HG03439 (cell line): ENCODE results near the gene MMP24.
"Not testable (repeated sequence)": the region's sequence is repeated elsewhere in the genome, so short reads cannot be mapped to it uniquely, and the experiment has no call there.

Experiments used
- ATAC-seq: cut with Tn5 transposase; IDR thresholded peaks from one replicate; pipeline ENCODE4 v1.9.1; 2021; ENCODE audit warnings: mild to moderate bottlenecking, moderate library complexity; ENCODE audit not compliant: unreplicated experiment

MMP24 gene

GRCh38 chr20:35254448-35254999 lies 28.0 kb downstream of the MMP24 start:
- ATAC-seq, result no peak

- ATAC-seq, result no peak
These were observed 30.9 kb downstream of the MMP24 start for GRCh38 chr20:35257175-35257909.

- ATAC-seq, result no peak
These were observed 33.9 kb downstream of the MMP24 start for GRCh38 chr20:35260426-35260825.

- not testable (repeated sequence) for ATAC-seq
These were observed 35.8 kb downstream of the MMP24 start for GRCh38 chr20:35262321-35262720.

- ATAC-seq, result not testable (repeated sequence)
These were observed 36.4 kb downstream of the MMP24 start for GRCh38 chr20:35262731-35263531.

- ATAC-seq, result no peak
These were observed 37.2 kb downstream of the MMP24 start for GRCh38 chr20:35263532-35264341.

GRCh38 chr20:35264755-35265154 lies 38.3 kb downstream of the MMP24 start:
- no peak for ATAC-seq

GRCh38 chr20:35267092-35267491 lies 40.6 kb downstream of the MMP24 start:
- no peak for ATAC-seq

GRCh38 chr20:35269055-35269781 lies 42.7 kb downstream of the MMP24 start:
- ATAC-seq, result no peak

- no peak for ATAC-seq
These were observed 43.8 kb downstream of the MMP24 start for GRCh38 chr20:35270021-35270902.

- no peak for ATAC-seq
These were observed 44.8 kb downstream of the MMP24 start for GRCh38 chr20:35271073-35271882.

GRCh38 chr20:35271904-35272303 lies 45.4 kb downstream of the MMP24 start:
- ATAC-seq, result no peak

GRCh38 chr20:35273449-35274171 lies 47.1 kb downstream of the MMP24 start:
- no peak for ATAC-seq

- ATAC-seq, result no peak
These were observed 47.9 kb downstream of the MMP24 start for GRCh38 chr20:35274172-35275092.

GRCh38 chr20:35275741-35276251 lies 49.3 kb downstream of the MMP24 start:
- no peak for ATAC-seq

GRCh38 chr20:35276408-35276807 lies 49.9 kb downstream of the MMP24 start:
- no peak for ATAC-seq

- peak; percentile 11 for ATAC-seq
These were observed 50.6 kb downstream of the MMP24 start for GRCh38 chr20:35277127-35277526.
